PC-3 (cell line): ENCODE results near the gene CDK11A. TPM values are rescaled to one million over a fixed set of nuclear protein-coding genes. Genes with fewer than 3 reads are reported as not detected.
"Not testable (repeated sequence)": the region's sequence is repeated elsewhere in the genome, so short reads cannot be mapped to it uniquely, and the experiment has no call there.

Experiments used
- ATAC-seq: fragments of 200-7000 bp; cut with Tn5 transposase; 2 replicates; pipeline ENCODE4 v1.9.1; 2020; ENCODE audit warnings: mild to moderate bottlenecking, moderate library complexity
- BruUV-seq: library from RNA; stranded (reverse); fragments of 400-500 nt; replicated peaks from 2 replicates; lab custom pipeline; 2021; lab: Mats Ljungman, UMichigan
- CTCF ChIA-PET: fragments of 300-600 bp; sonication (Branson Sonifier 250); formaldehyde crosslinking; loops from one replicate; lab custom pipeline; 2022; ENCODE audit warnings: antibody characterized with exemption; lab: Charles Lee
- POLR2A ChIA-PET: fragments of 300-600 bp; sonication (Branson Sonifier 250); formaldehyde crosslinking; loops from one replicate; lab custom pipeline; 2022; ENCODE audit warnings: antibody characterized with exemption; ENCODE audit not compliant: unreplicated experiment; lab: Charles Lee
- DNase-seq: peaks from one replicate; pipeline ENCODE4 v3.0.0-alpha.2; 2015
- H2AFZ ChIP-seq: fragments of 300-600 bp; sonication (generic); 2 replicates; pipeline ENCODE4 v1.6.0; 2016; ENCODE audit warnings: antibody characterized with exemption, low read length
- H3F3A ChIP-seq: fragments of 300-600 bp; sonication (generic); one replicate; pipeline ENCODE4 v1.6.0; 2017; ENCODE audit warnings: antibody characterized with exemption, low read length, control low read depth, mild to moderate bottlenecking; ENCODE audit not compliant: unreplicated experiment
- H3K27ac ChIP-seq: fragments of 300-600 bp; sonication (generic); 2 replicates; pipeline ENCODE4 v1.5.1; 2016; ENCODE audit warnings: mild to moderate bottlenecking, low read length
- H3K27me3 ChIP-seq: fragments of 300-600 bp; sonication (generic); 2 replicates; pipeline ENCODE4 v1.6.1; 2016; ENCODE audit warnings: low read length, mixed read lengths
- H3K36me3 ChIP-seq: fragments of 300-600 bp; sonication (generic); 2 replicates; pipeline ENCODE4 v1.6.1; 2016; ENCODE audit warnings: low read depth, mixed run types, low read length, mixed read lengths
- H3K4me1 ChIP-seq: fragments of 300-600 bp; sonication (generic); 2 replicates; pipeline ENCODE4 v1.5.1; 2016; ENCODE audit warnings: low read length; ENCODE audit not compliant: insufficient read depth
- H3K4me2 ChIP-seq: fragments of 300-600 bp; sonication (generic); 2 replicates; pipeline ENCODE4 v1.6.0; 2016; ENCODE audit warnings: low read length
- H3K4me3 ChIP-seq: fragments of 300-600 bp; sonication (generic); 2 replicates; pipeline ENCODE4 v1.5.1; 2016; ENCODE audit warnings: mild to moderate bottlenecking, low read length, mixed read lengths
- H3K79me2 ChIP-seq: fragments of 300-600 bp; sonication (generic); 2 replicates; pipeline ENCODE4 v1.6.1; 2017; ENCODE audit warnings: low read length, mixed read lengths
- H3K9ac ChIP-seq: fragments of 300-600 bp; sonication (generic); 2 replicates; pipeline ENCODE4 v1.6.0; 2016; ENCODE audit warnings: mild to moderate bottlenecking, low read length
- H3K9me2 ChIP-seq: fragments of 300-600 bp; sonication (generic); replicated peaks from 2 replicates; pipeline ENCODE4 v1.6.1; 2016; ENCODE audit warnings: mixed run types, low read length, mixed read lengths
- H3K9me3 ChIP-seq: fragments of 300-600 bp; sonication (generic); 2 replicates; pipeline ENCODE4 v1.6.1; 2016; ENCODE audit warnings: low read length, mixed read lengths
- H4K20me1 ChIP-seq: fragments of 300-600 bp; sonication (generic); 2 replicates; pipeline ENCODE4 v1.6.1; 2016; ENCODE audit warnings: low read length, mixed read lengths
- EZH2 ChIP-seq: fragments of 300-600 bp; sonication (generic); IDR thresholded peaks from one replicate; pipeline ENCODE4 v1.6.1; 2017; ENCODE audit warnings: antibody characterized with exemption, mild to moderate bottlenecking, low read length; ENCODE audit not compliant: unreplicated experiment
- EZH2phosphoT487 ChIP-seq: fragments of 300-600 bp; sonication (generic); IDR thresholded peaks from 2 replicates; pipeline ENCODE4 v1.6.1; 2018; ENCODE audit warnings: mild to moderate bottlenecking, antibody characterized with exemption, low read length, borderline replicate concordance
- intact Hi-C: fragments of 100-400 bp; cut with micrococcal nuclease; formaldehyde crosslinking; loops from 2 replicates; pipeline ENCODE4 v1.9.0; 2023
- total RNA-seq: library from RNA; depleted of rRNA; stranded (reverse); fragments of >200 nt; gene quantifications from 2 replicates; pipeline ENCODE4 v1.2.3, GENCODE V29; 2014
- TF ChIP-seq, protein P1 (sequence below): fragments of 300-600 bp; sonication (generic); conservative IDR thresholded peaks from 2 replicates; pipeline ENCODE4 v1.5.1; 2017; ENCODE audit warnings: antibody characterized with exemption, low read depth, mild to moderate bottlenecking, low read length

The CDK11A gene
- total RNA-seq, 1 experiment from 2014 or later, result 11.6 TPM

DNA sequence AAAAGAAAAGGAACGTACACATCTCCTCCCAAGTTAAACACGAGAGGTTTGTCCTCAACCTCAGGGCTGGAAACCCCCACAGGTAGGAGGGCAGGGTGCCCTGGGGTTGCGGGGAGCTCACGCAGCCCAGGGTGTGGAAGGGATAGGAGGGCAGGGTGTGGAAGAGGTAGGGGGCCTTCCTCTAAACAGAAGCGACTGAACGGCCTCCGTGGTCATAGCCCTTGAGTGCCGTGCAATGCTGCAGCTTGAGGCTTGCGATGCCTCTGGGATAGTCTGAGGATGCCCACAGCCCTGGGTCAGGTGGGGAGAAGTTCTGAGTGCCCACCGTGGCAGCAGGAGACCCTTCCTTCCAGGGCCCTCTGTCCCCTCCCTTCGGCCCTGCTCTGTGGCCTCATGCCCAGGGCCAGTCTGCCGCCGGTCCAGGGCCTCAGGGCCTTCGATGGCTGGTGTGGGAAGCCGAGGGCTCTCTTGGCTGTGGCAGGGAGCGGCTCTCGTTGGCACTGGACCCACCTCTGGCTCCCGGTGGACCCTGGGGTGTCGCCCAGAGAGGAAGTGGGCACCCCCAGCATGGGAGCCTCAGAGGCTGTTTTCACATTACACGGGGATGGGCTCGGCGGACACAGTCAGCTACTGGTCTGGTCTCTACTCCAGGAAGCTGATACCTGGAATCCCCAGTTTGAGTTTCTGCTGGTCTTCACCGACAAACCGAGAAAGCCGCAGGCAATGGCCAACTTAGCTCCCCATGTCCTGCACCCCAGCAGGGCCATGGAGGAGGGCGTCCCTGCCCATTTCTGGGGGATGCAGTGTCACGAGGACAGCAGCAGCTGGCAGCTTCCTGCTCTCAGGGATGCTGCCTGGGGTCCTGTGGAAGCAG is 59.0 kb downstream of the CDK11A start:
- Histone ChIP-seq H3K27ac (no peak overlapping the region), H3K27me3 (no peaks in the 10 kb centered on the region), H3K9ac (no peak overlapping the region), H2AFZ (no peak overlapping the region), H3K9me2 (no peaks in the 10 kb centered on the region), H3K4me1 (no peaks in the 10 kb centered on the region), H3K36me3 (peaks cover 17% of the 10 kb centered on the region), H3K9me3 (no peaks in the 10 kb centered on the region), H3K4me3 (no peak overlapping the region), H3K79me2 (no peaks in the 10 kb centered on the region), H4K20me1 (no peaks in the 10 kb centered on the region), H3K4me2 (no peak overlapping the region), H3F3A (peaks cover 3% of the 10 kb centered on the region)
- POLR2A ChIA-PET, result no interaction called here
- intact Hi-C loops, result no loop called here
- no TSS peak for BruUV-seq
- no peak for DNase-seq
- no peak for TF ChIP-seq EZH2phosphoT487
- TF ChIP-seq EZH2, result no peak
- TF ChIP-seq, protein P1, sequence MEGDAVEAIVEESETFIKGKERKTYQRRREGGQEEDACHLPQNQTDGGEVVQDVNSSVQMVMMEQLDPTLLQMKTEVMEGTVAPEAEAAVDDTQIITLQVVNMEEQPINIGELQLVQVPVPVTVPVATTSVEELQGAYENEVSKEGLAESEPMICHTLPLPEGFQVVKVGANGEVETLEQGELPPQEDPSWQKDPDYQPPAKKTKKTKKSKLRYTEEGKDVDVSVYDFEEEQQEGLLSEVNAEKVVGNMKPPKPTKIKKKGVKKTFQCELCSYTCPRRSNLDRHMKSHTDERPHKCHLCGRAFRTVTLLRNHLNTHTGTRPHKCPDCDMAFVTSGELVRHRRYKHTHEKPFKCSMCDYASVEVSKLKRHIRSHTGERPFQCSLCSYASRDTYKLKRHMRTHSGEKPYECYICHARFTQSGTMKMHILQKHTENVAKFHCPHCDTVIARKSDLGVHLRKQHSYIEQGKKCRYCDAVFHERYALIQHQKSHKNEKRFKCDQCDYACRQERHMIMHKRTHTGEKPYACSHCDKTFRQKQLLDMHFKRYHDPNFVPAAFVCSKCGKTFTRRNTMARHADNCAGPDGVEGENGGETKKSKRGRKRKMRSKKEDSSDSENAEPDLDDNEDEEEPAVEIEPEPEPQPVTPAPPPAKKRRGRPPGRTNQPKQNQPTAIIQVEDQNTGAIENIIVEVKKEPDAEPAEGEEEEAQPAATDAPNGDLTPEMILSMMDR, result no peak
- ATAC-seq, result no peak
- CTCF ChIA-PET, result interaction anchor here (0.6 kb wide), 1 partner anchor 871 kb away, joined by 3 read pairs; no protein-coding TSS in a partner anchor

DNA sequence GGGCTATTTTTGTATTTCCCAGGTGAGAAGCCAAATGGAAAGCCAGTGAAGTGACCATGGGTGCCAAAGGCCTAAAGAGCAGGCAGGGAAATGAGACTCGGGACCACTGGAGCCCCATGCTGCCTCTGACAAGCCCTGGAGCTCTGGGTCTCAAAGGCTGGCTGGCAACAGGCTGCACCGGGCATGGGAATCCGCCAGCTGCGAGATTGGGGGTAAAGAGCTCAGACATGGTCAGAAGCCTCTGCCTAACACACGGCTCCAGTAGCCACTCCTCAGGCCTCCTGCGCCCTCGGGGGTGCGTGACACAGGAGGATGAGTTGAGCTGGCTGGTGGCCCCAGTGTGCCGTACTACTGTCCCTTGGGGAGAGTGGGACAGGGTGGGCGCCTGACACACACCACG is 59.8 kb downstream of the CDK11A start:
- H3K9me3 ChIP-seq, POLR2A ChIA-PET, H3K4me3 ChIP-seq, H3K27me3 ChIP-seq, H4K20me1 ChIP-seq, CTCF ChIA-PET, ATAC-seq, DNase-seq, H3K79me2 ChIP-seq, H3K9me2 ChIP-seq, H3F3A ChIP-seq, H3K4me2 ChIP-seq, intact Hi-C loops, H2AFZ ChIP-seq, H3K27ac ChIP-seq, H3K9ac ChIP-seq, H3K4me1 ChIP-seq: not testable (repeated sequence)
- H3K36me3 ChIP-seq, result peaks cover 17% of the 10 kb centered on the region
- TSS peak; percentile 9 for BruUV-seq

GRCh38 chr1:1662830-1663560 is 61.2 kb downstream of the CDK11A start:
- CTCF ChIA-PET, H3K9me2 ChIP-seq, H3K9ac ChIP-seq, intact Hi-C loops, H3K4me3 ChIP-seq, H3K27ac ChIP-seq, H3K4me1 ChIP-seq, H2AFZ ChIP-seq, H4K20me1 ChIP-seq, H3K4me2 ChIP-seq, H3K79me2 ChIP-seq, POLR2A ChIA-PET, H3F3A ChIP-seq, ATAC-seq, BruUV-seq, H3K9me3 ChIP-seq, H3K27me3 ChIP-seq: not testable (repeated sequence)
- DNase-seq, result peak; percentile 20
- peaks cover 15% of the 10 kb centered on the region for H3K36me3 ChIP-seq

DNA sequence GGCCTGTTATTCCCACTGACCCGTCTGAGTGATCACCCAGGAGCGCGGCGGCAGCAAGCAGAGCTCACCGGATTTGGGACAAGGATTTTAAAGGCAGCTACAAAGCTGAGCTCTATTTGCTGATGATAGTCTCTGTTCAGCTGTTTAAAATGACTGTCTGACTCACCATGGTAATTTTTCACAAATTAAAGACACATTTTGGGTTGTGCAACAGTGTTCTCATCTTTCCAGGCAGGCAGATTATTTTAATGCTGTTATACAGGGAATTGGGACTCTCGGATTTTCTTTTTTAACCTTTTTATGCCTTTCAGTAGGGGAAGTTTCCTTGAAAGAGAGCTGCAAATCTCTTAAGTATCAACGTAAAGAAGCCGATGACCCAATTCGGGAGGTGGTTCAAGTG is 61.8 kb downstream of the CDK11A start:
- BruUV-seq, CTCF ChIA-PET, intact Hi-C loops: not testable (repeated sequence)

More for the DNA sequence above, 61.8 kb downstream of the CDK11A start:
- H3K9me2 ChIP-seq, H4K20me1 ChIP-seq, H3K27ac ChIP-seq, ATAC-seq, POLR2A ChIA-PET, H3K9ac ChIP-seq, H3K4me1 ChIP-seq, H3K4me2 ChIP-seq, H3F3A ChIP-seq, H3K9me3 ChIP-seq, H2AFZ ChIP-seq, H3K27me3 ChIP-seq, DNase-seq, H3K79me2 ChIP-seq, H3K4me3 ChIP-seq: not testable (repeated sequence)
- H3K36me3 ChIP-seq, result peaks cover 15% of the 10 kb centered on the region
